ENCODE data around the gene ELAVL3.

GRCh38 chr19:11414544-11414943 lies 66.3 kb downstream of the ELAVL3 start:
- TF ChIP-seq SUZ12 (IDR thresholded peaks at IDR 0.05; ENCODE audit: low read length) (no peak), CTCF (IDR thresholded peaks at IDR 0.05; ENCODE audit: control extremely low read depth in 1 of 3, insufficient read depth in 1 of 3, low read depth in 1 of 3, low read length in 3 of 3) (no peak)
